ENCODE results near the gene CPN2.

DNA sequence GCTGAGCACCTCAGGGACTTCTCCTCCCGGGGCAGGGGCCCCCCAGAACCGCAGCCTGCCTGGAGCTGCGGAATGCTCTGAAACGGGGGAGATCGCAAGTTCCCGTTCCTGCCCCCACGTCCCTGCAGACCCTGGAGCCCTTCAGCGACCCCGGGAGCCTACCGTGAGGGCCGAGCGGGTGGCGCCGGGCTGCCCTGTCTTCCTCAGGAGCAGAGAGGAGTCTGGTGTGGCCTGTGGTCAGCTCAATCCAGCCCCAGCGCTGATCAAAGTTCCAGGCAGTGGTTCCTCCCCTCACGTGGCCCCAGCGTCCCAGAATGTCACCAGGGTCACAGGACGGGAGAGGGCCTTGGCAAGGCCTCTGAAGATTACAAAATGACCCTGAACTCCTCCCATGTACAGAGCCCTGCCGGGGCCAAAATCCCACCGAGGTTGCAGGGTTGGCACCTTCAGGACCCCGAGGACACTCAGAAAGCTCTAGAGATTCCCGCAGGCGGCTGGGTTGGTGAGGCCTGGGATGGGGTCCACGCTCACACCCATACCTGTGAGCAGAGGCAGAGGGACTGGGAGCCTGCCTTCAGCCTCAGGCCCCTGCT lies at the start of gene CPN2:
- no peak for TF ChIP-seq POLR2AphosphoS5 (IDR thresholded peaks at IDR 0.05; ENCODE audit: low read depth, low read length)
- TF ChIP-seq POLR2A (IDR thresholded peaks at IDR 0.05; ENCODE audit: low read depth, low read length) = no peak
- TF ChIP-seq PAX5 (IDR thresholded peaks at IDR 0.05; ENCODE audit: insufficient read depth, low read length, severe bottlenecking) = no peak
